ENCODE measurements around the gene NOL3. TPM values are rescaled to one million over a fixed set of nuclear protein-coding genes. Genes with fewer than 3 reads are reported as not detected.

Gene NOL3
- polyA plus RNA-seq, 10 donors = 14.6 to 36.6 (median 26.6) TPM

DNA sequence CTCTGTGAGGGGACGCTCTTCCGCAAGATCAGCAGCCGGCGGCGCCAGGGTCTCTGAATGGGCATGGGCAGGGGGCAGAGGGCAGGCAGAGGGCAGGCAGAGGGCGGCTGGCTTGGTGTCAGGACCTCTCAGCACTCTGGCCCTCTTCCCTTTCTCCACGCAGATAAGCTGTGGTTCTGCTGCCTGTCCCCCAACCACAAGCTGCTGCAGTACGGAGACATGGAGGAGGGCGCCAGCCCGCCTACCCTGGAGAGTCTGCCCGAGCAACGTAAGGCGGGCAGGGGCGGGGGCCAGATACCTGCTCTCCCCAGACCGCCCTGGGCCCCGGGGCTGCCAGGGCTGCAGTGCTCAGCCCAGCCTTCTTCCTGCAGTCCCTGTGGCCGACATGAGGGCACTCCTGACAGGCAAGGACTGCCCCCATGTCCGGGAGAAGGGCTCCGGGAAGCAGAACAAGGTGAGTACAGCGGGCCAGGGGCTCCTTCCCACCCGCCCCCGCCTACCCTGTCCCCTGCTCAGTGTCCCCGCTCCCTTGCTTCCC, 32.7 kb downstream of the NOL3 start:
- no peak for DNase-seq

DNA sequence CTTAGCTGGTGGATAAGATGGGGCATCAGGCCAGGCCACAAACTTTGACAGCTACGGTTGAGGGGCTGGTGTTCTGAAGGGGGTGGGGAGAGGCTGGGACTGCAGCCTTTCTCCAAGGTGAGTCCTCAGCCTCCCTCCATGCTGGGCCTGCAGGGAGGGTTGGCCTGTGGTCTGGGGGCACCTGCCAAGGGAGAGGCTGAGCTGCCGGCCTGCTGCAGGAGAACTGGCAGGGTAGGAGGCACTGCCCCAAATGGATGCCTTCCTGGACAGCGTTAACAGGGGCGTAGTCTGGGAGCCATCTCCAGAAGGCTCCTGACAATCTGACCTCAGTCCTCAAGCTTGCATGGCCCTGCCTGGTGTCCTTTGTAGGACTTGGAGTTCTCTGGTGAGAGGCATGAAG, 33.7 kb downstream of the NOL3 start:
- DNase-seq = no peak

DNA sequence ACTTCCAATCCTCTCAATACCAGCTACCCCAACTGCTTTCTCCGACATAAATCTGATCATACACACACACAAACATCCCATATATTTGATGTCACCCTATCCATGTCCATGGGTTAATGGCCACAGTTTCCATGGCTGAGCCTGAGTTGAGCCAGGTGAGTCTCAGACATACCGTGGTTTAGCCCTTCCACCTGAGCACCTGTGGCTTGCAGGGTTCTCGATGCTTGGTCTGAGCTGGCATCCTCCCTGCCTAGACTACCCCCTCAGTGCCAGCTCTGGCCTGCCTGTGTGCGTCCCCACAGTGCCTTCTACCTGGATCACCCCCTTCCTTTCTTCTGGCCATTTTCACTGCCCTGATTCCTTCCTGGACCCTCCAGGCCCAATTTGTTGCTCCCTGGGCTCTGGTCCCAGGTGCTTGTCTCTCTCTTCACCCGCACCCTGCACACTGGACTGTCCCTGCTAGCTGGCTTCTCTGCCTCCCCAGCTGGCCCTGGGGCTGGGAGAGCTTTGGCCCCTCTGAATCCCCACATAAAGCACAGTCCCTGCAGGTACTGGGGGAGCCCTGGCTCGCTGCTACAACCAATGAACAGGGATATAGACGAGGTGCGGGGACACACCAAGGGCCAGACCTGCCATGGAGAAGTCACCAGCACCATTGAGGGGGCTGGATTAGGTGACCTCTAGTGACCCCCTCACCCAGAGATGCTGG, 35.9 kb downstream of the NOL3 start:
- no peak for DNase-seq

DNA sequence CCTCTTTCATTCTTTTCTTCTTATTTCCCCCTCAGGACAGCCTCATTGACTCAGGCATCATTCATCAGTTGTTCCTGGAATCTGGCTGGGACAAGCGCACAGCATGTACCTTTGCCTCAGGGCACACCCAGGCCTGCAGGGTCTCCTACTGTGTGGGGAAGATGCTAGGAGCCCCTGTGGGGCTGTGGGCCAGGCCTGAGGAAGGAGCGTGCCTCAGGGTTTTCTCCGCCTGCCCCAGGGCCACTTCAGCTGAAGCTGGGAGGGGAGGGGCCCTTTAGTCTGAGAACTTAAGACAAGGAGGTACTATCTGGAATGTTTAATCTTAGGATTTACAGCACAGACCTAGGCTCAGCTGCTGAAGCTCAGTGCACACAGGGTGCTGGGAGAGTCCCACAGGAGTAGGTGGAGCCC, 36.5 kb downstream of the NOL3 start:
- DNase-seq = no peak

DNA sequence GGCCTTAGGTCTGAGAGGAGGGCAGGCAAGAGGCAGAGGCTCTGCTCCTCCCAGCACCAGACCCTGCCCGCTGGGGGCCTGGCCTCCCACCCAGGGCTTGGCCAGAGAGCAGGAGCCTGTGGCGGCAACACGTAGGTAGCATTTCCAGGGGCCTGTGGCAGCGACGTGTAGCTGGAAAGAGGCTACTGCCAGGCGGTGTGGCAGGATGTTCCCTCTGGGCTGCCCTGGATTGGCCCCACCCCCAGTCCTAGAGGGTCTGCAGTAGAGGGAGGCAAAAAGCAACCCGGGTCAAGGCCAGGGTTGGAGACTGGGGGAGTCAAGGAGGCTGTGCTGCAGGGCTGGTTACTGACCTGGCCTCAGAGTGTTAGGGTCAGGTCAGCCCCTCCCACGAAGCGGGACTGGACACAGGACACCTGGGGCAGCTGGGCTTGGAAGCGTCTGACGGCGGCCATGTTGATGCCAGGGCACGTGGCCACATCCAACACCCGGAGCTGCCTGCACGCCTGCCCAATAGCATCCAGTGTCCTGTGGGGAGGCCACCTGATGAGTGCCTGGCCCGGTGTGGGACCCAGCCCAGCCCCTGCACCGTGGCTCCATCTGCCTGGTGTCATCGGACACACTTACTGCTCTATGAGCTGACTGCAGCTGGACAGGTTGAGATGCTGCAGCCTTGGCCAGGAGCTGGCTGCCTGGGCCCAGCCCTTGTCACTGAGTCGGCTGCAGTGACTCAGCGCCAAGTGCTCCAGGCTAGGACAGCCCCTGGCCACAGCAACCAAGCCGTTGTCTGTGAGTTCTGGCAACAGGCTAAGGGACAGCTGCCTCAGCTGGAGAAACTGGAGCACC, 37.1 kb downstream of the NOL3 start:
- no peak for DNase-seq

DNA sequence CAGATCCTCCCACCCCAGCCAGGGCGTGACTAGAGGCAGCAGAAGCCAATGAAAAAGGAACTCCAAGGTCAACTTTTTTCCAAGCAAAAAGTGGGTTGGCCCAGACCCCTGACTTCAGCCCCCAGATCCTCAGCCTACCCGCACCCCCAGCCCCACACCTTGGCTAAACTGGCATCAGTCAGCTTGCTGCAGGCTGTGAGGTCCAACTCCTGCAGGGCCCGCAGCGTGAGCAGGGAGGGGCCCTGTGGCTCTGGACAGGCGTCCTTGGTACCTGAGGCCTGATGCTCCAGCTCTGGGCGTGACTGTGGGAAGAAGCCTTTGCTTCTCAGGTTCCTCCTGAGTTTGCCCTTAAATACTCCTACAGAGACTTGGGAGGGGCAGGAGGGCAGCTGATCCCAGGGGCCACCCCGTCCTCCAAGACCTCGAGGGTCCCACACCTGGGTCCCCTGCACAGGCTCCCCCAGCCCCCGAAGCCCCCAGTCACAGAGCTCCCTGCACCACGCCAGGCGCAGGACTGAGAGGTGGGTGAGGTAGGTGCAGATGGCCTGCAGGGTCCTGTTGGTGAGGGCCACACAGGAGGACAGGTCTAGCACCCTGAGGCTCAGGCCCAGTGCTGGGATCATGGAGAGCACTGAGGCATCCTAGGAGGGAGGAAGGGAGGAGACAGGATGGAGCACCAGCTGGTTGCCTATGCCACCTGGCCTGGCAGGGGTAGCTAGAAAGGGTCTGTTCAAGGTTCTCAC, 38.0 kb downstream of the NOL3 start:
- no peak for DNase-seq

DNA sequence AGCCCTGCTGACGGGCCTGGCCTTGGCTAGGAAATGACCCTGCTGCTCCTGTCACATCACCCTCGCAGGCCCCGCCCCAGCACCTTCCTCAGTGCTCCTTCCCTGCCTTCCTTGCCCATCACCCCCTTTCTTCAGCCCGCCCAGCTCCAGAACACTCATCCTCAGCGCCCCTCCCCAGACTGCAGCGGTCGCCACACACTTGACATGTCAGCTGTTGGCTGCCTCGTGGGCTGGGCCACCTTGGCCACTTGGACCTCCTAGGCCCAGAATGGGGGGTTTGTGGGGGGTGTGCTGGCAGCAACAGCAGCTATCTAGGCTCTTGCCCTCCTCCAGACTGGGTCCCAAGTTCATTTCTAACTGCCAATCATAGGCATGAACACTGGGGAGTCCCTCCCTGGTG, 39.2 kb downstream of the NOL3 start:
- no peak for DNase-seq

DNA sequence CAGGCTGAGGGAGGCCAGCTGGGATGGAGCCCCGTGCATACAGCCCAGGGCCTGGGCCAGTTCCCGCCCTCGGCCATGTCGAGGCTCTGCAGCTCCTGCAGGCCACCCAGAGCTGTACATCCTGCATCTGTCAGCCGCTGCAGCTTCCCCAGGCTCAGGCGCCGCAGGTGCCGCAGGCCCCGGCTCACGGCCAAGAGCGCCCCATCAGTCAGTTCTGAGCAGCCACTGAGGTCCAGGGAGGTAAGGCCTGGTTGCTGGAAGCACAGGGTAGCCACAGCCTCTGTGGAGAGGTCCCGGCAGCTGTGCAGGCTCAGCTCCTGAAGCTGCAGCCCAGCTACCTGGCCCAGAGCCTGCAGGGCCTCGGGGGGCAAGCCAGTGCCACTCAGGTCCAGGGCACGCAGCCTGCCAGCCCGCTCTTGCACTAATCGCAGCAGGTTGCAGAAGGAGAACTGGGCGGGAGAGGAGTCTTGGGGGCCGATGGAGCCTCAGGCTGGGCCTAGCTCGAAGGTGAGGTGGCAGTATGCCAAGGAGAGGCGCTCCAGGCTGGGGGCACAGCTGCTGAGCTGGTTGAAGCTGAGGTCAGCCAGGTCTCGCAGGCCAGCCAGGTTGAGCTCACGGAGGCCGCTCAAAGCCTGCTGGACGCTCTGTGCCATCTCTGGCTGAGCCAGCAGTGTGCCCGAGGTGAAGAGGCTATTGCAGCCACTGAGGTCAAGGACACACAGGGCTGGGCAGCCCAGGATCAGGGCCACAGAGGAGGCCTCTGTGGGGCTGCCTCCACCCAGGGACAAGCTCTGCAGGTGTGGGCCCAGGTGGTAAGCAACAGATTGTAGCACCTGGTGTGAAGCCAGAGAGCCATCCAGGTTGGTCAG, 40.0 kb downstream of the NOL3 start:
- DNase-seq = no peak

DNA sequence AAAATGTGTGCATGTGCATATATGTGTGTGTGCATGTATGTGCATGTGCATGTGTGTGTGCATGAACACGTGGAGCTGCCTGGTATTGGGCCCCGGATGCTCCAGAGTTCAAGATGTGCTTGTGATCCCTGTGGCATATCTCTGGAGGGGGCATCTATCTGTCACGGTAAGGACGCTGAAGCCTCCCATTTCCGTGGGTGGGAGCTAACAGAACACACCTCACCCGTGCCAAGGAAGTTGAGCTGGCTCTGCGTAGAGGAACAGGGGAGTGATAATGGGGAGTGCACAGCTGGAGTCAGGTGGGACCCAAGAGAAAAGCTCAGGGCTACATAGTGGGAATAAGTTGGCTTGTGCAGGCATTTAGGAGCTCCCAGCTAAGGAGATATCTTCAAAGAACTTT, 41.3 kb downstream of the NOL3 start:
- DNase-seq = no peak

DNA sequence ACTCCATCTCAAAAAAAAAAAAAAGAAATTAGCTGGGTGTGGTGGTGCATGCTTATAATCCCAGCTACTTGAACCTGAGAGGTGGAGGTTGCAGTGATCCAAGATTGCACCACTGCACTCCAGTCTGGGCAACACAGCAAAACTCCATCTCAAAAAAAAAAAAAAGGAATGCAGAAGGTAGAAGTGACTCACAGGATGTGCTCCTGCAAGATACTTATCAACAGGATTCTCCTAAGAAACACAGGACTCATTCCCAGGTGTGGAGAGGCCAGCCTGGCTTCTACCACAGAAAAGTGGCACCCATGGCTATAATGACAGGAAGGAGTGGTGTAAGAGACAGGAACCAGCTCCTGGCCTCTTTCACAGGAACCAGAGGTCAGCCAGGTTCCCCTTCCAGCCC, 42.4 kb downstream of the NOL3 start:
- no peak for DNase-seq

DNA sequence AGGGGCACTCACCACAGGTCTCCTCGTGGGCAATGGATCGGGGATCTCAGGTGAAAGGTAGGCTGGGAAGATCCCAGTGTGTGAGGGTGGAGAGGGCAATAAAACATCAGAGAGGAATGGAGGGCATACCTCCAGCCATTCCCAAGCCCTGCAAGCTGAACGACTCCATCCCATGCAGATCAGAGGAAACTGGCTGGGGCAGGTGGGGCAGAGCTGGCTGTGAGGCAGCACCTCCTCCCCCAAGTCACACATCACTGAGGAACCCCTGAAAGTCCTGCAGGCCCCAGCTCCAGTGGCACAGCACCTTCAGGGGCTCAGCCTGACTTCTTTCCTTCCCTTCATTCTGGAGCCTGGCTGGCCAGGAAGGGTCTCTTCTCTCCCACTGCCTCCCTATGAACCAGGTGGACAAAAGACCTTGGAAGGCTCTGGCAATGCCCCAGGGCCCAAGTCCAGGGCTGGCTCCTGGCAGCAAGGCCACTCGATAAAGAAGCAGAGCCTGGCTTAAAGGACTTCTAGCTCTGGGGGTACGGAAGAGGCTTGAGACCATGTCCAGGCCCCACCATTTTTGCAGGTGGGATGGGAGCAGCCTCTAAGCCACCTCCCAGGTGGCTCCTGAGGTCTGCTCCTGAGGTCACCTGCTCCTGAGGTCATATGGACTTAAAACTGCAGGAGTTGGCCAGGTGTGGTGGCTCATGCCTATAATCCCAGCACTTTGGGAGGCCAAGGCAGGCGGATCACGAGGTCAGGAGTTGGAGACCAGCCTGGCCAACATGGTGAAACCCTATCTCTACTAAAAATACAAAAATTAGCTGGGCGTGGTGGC, 43.1 kb downstream of the NOL3 start:
- no peak for DNase-seq

DNA sequence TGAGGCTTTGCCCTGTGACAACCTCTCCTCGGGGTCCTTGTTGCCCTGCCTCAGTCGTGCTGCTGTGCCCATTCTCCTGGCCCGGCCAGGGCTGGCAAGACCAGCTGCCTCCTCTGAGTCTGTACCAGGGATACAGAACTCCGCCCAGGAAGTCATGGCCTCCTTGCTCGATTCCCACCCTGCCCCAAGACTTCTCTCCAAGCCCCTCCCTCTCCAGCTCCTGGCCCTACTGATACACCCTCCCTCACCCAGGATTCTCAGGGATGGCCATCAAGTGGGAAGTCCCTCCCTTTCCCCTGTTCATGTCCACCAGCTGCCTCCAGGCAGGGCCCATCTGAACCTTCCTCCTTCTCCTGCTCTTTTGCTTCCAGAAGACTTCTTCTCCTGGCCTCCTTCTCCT, 45.4 kb downstream of the NOL3 start:
- DNase-seq = no peak

DNA sequence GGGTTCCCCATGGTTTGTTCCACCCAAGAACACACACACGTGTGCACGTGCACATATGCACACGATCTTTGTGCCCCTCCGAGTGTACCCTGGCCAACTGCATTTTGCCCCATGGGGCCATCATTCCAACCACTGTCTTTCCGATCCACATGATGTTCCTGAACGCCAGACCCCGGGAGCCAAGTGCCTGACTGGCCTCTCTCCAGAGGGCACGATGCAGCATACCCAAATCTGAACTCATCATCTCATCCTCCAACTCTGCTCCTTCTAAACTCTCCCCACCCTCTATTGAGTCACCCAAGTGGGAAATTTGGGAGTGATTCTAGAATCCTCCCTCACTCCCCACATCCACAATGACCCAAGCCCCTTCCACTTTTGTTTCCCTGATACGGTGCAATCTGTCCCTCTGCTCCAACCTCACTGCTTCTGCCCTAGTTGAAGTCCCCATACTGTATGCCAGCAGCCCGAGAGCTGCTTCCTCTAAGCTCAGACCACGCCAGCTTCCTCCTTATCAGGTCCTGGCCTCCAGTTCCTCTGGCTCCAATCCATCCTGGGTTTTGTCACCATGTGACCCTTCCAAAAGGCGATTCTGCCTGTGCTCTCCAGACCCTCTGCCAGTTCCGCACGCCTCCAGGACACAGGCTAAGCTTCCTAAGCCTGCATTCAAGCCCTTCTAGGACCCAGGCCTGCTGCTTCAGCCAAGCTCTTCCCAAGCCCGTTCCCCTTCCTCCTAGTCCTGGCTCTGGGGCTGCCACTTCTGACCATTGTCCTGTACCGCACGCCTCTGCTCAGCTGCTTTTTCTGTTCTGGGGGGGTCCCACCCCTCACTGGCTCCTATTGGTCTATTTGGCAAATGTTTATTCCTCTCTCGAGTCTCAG, 46.5 kb downstream of the NOL3 start:
- no peak for DNase-seq

DNA sequence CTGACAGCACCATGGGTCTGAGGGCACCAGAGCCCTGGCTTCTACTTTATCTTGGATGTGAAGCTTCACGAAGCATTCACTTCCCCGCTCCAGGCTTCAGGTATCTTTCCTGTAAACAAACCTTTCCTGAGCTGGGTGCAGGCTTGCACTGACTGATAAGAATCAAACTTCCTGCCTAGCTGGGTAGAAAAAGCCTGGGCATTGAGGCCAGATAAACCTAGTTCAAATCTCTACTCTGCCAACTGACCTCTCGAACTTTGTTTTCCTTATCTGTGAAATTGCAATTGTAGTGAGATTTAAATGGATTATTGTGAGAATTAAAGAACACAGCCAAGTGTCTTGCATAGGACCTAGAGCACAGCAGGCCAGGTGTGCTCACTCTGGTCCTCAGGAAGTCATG, 53.7 kb downstream of the NOL3 start:
- no peak for DNase-seq

Other genes with a start within 250 kb of the NOL3 start
- 10 to 100 TPM in 1 of 10 donors, 1 to 10 TPM in 9; 2.6 to 13.1 (median 4.7) TPM for gene RRAD, start 245.0 kb upstream of the NOL3 start, polyA plus RNA-seq (ENCODE audit: insufficient read length in 10 of 10)
- gene CIAO2B, start 236.1 kb upstream of the NOL3 start, polyA plus RNA-seq (ENCODE audit: insufficient read length in 10 of 10) = 10 to 100 TPM; 71.1 to 99.3 (median 82.0) TPM
- gene CES2, start 235.0 kb upstream of the NOL3 start, polyA plus RNA-seq (ENCODE audit: insufficient read length in 10 of 10) = 10 to 100 TPM; 22.3 to 28.6 (median 26.0) TPM
- under 1 TPM; 0.13 to 0.42 (median 0.30) TPM for gene CES3, start 209.3 kb upstream of the NOL3 start, polyA plus RNA-seq (ENCODE audit: insufficient read length in 10 of 10)
- gene CES4A, start 181.9 kb upstream of the NOL3 start, polyA plus RNA-seq (ENCODE audit: insufficient read length in 10 of 10) = 1 to 10 TPM; 1.5 to 7.0 (median 2.9) TPM
- 10 to 100 TPM; 36.8 to 59.8 (median 40.7) TPM for gene CBFB, start 141.4 kb upstream of the NOL3 start, polyA plus RNA-seq (ENCODE audit: insufficient read length in 10 of 10)
- gene PHAF1, start 60.6 kb upstream of the NOL3 start, polyA plus RNA-seq (ENCODE audit: insufficient read length in 10 of 10) = 10 to 100 TPM; 15.6 to 20.5 (median 18.9) TPM
- 10 to 100 TPM in 8 of 10 donors, 1 to 10 TPM in 2; 8.1 to 16.6 (median 11.5) TPM for gene B3GNT9, start 19.5 kb upstream of the NOL3 start, polyA plus RNA-seq (ENCODE audit: insufficient read length in 10 of 10)
- 1 to 10 TPM; 2.4 to 8.4 (median 3.6) TPM for gene TRADD, start 10.6 kb upstream of the NOL3 start, polyA plus RNA-seq (ENCODE audit: insufficient read length in 10 of 10)
- 1 to 10 TPM in 9 of 10 donors, under 1 TPM in 1; 0.96 to 3.4 (median 2.3) TPM for gene FBXL8, start 10.6 kb upstream of the NOL3 start, polyA plus RNA-seq (ENCODE audit: insufficient read length in 10 of 10)
- gene HSF4, start 5.8 kb upstream of the NOL3 start, polyA plus RNA-seq (ENCODE audit: insufficient read length in 10 of 10) = 1 to 10 TPM; 1.5 to 8.6 (median 3.7) TPM
- gene MATCAP1, start 13.4 kb downstream of the NOL3 start, polyA plus RNA-seq (ENCODE audit: insufficient read length in 10 of 10) = 10 to 100 TPM; 12.5 to 26.5 (median 18.1) TPM
- 10 to 100 TPM in 5 of 10 donors, 1 to 10 TPM in 5; 7.6 to 13.9 (median 9.9) TPM for gene EXOC3L1, start 19.6 kb downstream of the NOL3 start, polyA plus RNA-seq (ENCODE audit: insufficient read length in 10 of 10)
- 10 to 100 TPM; 31.7 to 48.1 (median 41.0) TPM for gene E2F4, start 21.6 kb downstream of the NOL3 start, polyA plus RNA-seq (ENCODE audit: insufficient read length in 10 of 10)
- gene ELMO3, start 28.6 kb downstream of the NOL3 start, polyA plus RNA-seq (ENCODE audit: insufficient read length in 10 of 10) = 1 to 10 TPM in 6 of 10 donors, under 1 TPM in 4; 0.48 to 2.2 (median 1.2) TPM
- 10 to 100 TPM; 15.0 to 28.3 (median 19.5) TPM for gene TMEM208, start 56.6 kb downstream of the NOL3 start, polyA plus RNA-seq (ENCODE audit: insufficient read length in 10 of 10)
- gene FHOD1, start 76.9 kb downstream of the NOL3 start, polyA plus RNA-seq (ENCODE audit: insufficient read length in 10 of 10) = 10 to 100 TPM; 15.8 to 28.2 (median 18.6) TPM
- gene SLC9A5, start 78.4 kb downstream of the NOL3 start, polyA plus RNA-seq (ENCODE audit: insufficient read length in 10 of 10) = 1 to 10 TPM in 7 of 10 donors, under 1 TPM in 3; 0.72 to 1.6 (median 1.3) TPM
- gene PLEKHG4, start 109.0 kb downstream of the NOL3 start, polyA plus RNA-seq (ENCODE audit: insufficient read length in 10 of 10) = 10 to 100 TPM in 3 of 10 donors, 1 to 10 TPM in 7; 4.3 to 13.5 (median 7.5) TPM
- gene KCTD19, start 156.2 kb downstream of the NOL3 start, polyA plus RNA-seq (ENCODE audit: insufficient read length in 10 of 10) = under 1 TPM; 0.05 to 0.36 (median 0.28) TPM
- gene LRRC36, start 156.3 kb downstream of the NOL3 start, polyA plus RNA-seq (ENCODE audit: insufficient read length in 10 of 10) = 1 to 10 TPM in 1 of 10 donors, under 1 TPM in 9; 0.15 to 1.7 (median 0.30) TPM
- gene TPPP3, start 223.0 kb downstream of the NOL3 start, polyA plus RNA-seq (ENCODE audit: insufficient read length in 10 of 10) = 100 to 1,000 TPM; 305 to 544 (median 455) TPM
- 10 to 100 TPM; 15.6 to 24.9 (median 18.8) TPM for gene ZDHHC1, start 245.9 kb downstream of the NOL3 start, polyA plus RNA-seq (ENCODE audit: insufficient read length in 10 of 10)

All from muscle of back (tissue), 11 donors.